HG03432 (cell line): Measurements from ENCODE around the gene ZER1.
"Not testable (repeated sequence)": the region's sequence is repeated elsewhere in the genome, so short reads cannot be mapped to it uniquely, and the experiment has no call there.

Experiments used
- ATAC-seq: cut with Tn5 transposase; IDR thresholded peaks from one replicate; pipeline ENCODE4 v1.9.1; 2021; ENCODE audit warnings: mild to moderate bottlenecking, moderate library complexity; ENCODE audit not compliant: unreplicated experiment

The ZER1 gene

GRCh38 chr9:128696923-128697707 is 74.6 kb downstream of the ZER1 start:
- ATAC-seq: no peak

- ATAC-seq: no peak
Measured at GRCh38 chr9:128694344-128694743, 77.4 kb downstream of the ZER1 start.

GRCh38 chr9:128693738-128694137 is 78.0 kb downstream of the ZER1 start:
- not testable (repeated sequence) for ATAC-seq

- no peak for ATAC-seq
Measured at GRCh38 chr9:128690684-128691034, 81.1 kb downstream of the ZER1 start.

DNA sequence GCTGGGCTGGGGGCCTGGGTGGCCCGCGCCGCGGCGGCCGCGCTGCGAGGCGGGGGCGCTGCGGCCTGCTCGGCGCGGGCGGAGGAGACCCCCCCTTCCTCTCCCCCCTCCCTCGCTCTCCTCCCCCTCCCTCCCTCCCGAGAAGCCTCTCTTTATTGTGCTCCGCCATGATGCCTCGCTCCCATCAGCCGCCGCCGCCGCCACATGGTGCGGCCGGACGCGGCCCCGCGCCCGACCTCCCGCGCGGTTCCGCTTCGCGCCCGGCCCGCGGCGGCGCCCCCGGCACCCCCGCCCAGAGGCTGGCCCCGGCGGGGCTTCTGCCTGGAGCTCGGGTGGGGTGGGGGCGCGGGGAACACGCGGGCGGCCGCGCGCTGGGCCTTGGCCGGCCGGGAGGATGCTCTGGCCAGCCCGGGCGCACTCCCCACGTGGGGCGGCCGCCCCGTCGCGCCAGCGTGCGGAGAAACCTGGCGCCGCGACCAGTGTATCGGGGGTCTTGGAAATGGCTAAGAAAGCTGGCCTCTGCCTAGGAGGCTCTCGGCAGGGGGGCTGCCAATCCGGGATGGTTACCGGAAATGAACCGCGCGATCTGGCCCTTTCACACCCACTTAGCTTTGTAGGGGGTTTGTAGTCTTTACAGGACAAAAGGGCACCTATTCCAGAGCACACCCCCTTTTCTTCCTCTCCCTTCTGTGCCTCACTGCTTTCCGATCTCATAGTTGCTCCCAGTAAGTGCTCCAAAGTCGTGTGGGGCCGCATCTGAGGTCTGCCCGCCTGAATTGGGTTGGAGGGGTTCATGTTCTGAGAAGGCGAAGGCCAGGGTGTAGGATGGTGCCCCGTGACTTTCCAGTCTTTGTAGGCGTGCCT is 81.7 kb downstream of the ZER1 start:
- ATAC-seq: peak; percentile 7

DNA sequence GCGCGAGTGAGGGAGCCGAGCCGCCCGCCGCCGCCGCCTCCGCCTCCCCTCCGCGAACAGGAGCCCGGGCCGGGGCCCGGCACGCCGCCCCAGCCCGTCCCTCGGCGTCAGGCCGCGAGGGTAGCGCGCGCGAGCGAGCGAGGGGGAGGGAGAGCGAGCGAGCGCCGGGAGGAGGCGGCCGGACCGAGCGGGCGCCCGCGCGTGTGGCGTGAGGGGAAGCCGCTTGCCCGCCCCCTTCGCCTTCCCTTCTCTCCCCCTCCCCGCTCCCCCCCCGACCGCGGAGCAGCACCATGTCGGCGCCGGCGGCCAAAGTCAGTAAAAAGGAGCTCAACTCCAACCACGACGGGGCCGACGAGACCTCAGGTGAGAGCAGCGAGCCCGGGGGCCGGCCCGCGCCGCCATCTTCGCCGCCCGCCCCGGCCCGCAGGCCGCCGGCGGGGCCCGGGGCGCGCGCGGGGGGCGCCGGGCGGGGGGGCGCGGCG is 82.4 kb downstream of the ZER1 start:
- ATAC-seq: peak; percentile 19

DNA sequence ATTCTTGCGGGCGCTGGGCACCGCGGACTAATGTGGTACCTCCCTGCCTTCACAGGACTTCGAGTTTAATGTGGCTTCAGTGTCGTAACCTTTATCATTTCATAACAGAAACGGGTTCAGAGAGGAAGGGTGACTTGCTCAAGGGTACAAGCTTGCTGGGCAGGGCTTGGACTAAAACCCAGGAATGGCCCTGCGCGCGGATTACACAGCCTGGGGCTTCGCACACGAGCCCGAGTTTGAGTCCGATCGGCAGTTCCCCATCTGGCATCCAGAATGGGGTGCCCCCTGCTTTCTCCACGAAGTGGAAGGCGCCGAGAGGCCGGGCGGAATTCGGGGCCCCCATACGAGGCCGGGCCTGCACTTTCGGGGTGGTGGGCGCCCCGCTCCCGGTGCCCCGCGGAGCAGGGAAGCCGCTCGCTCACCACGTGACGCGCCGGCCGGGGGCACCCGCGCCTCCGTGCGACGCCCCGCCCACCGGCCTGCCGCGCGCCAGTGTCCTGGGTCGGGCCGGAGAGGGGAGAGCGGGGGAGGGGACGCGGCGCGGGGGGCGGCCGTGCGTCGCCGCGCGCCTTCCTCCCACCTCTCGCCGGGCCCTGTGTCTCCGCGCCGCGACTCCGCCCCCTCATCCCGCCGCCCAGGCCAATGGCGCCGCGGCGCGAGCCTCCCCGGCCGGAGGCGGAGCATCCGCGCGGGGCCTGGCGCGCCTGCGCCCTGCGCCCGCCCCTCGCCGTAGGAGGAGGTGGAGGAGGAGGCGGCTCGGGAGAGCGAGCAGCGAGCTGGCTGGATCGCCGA is 83.0 kb downstream of the ZER1 start, which contains the start of gene SET:
Gene SET (plus strand): TSS at position 722 of the 792 bp plus-strand sequence. CDS start 361 bp downstream, outside the sequence.
- peak; percentile 75 for ATAC-seq

DNA sequence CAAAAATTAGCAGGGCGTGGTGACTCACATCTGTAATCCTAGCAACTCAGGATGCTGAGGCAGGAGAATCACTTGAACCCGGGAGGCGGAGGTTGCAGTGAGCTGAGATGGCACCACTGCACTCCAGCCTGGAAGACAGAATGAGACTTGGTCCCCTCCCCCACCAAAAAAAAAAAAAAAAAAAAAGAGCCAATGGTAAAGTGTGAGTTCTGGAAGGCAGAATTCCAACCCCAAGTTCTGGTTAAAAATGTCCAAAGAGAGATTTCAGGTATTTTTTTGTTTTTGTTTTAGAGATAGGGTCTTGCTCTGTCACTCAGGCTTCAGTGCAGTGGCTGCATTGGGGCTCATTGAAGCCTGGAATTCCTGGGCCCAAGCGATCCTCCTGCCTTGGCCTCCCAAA is 84.3 kb downstream of the ZER1 start:
- ATAC-seq: no peak

- no peak for ATAC-seq
Measured at GRCh38 chr9:128685636-128686489, 85.9 kb downstream of the ZER1 start.

DNA sequence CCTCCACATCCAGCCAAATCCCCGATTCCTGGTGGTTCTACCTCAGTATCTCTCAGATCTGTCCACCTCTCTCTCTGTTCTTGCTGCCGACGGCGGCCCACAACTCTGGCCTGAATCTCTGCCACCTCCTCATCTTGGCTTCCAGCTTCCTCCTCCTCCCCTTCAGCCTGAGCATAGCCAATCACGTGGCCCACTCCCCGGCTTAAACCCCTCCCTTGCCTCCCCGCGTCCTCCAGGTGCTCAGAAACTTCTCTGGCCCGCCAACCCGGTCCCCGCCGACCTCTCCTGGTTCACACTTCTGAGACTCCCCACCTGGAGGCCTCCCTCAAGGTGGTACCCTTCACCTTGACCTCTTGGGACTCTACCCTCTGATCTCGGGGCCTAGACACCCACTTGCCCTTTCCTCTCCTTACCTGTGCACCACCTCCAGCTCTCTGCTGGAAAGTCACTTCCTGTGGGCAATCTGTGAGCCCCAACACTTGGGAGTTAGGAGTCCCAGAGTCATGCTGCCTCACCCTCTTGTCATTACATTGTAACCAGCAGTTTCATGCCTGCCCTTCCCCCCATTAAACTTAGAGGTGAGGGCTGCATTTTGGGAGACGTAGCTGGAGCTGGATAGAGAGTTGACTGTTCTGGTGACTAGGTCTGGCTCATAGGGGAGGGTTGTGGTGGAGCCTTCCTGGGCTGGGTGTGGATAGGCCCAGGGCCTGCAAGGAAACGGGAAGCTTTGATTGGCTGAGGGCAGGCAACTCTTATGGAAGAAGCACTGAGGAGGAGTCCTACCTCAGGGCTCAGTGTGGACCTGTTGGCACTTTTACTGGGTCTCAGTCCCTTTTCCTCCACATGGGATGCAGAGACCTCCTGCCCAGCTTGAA is 87.2 kb downstream of the ZER1 start:
- peak; percentile 29 for ATAC-seq

GRCh38 chr9:128684065-128684324 is 87.7 kb downstream of the ZER1 start:
- no peak for ATAC-seq

GRCh38 chr9:128683340-128684064 is 88.2 kb downstream of the ZER1 start:
- ATAC-seq: peak; percentile 33
